ENCODE results near the gene ALK. TPM values are rescaled to one million over a fixed set of nuclear protein-coding genes. Genes with fewer than 3 reads are reported as not detected.

ALK gene
- total RNA-seq, 1 experiment from 2014 or later = not detected

DNA sequence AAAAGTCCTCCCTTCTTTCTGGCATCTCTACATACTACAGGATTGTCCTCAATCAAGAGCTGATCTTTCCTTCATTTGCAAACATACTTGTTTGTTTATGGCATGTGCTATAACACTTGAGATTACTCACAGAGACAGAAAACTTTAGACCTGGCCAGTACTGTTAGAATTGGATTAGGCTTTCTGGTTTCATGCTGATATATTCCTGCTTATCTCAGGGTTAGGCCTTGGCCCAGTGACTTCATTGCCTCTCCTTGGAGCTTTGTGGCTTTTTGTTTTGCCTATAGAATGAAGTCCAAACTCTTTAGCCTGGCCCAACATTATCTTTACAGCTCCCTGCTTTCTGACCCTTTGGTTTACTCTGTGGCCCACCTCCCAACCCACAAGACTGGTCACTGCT, 363.3 kb downstream of the ALK start:
- Mint-ChIP-seq H3K27me3 (ENCODE audit: low read depth) (no peaks in the 10 kb centered on the region), H3K4me1 (peaks cover 21 to 24% of the 10 kb centered on the region in 2 experiments), H3K4me3 (no peak overlapping the region), H3K9me3 (no peaks in the 10 kb centered on the region; a peak in 1 of 5 replicates), H3K27ac (no peak overlapping the region), H3K36me3 (ENCODE audit: insufficient read depth in 1 of 3, low read depth in 3 of 3) (no peaks in the 10 kb centered on the region; a peak in 1 of 7 replicates)
- Histone ChIP-seq H3K14ac (ENCODE audit: insufficient read depth, low read length) (no peak overlapping the region), H3T11ph (ENCODE audit: low read length) (no peak overlapping the region), H4K8ac (replicated peaks; ENCODE audit: insufficient read length, low read depth, low read length) (no peak overlapping the region), H2BK12ac (ENCODE audit: insufficient read length, low read depth, low read length) (no peak overlapping the region), H3K27ac (ENCODE audit: insufficient read length, low read depth, low read length) (no peak overlapping the region), H2BK15ac (ENCODE audit: low read depth, low read length) (no peak overlapping the region), H4K20me1 (ENCODE audit: control insufficient read depth, insufficient read depth, insufficient read length) (no peaks in the 10 kb centered on the region), H2AFZ (ENCODE audit: low read length) (no peak overlapping the region), H3K4me1 (ENCODE audit: insufficient read depth, low read length) (peaks cover 9% of the 10 kb centered on the region), H2BK20ac (ENCODE audit: low read depth, low read length, poor library complexity, severe bottlenecking) (no peak overlapping the region), H3K9ac (ENCODE audit: extremely low read depth, insufficient read length, low read length) (no peak overlapping the region), H3K79me1 (ENCODE audit: insufficient read depth, low read depth, low read length, poor library complexity, severe bottlenecking) (no peaks in the 10 kb centered on the region), H3K4ac (ENCODE audit: low read depth, low read length) (no peak overlapping the region), H3K23ac (ENCODE audit: insufficient read length, low read depth, low read length) (no peak overlapping the region), H2BK5ac (ENCODE audit: insufficient read length, low read length) (no peak overlapping the region), H3K56ac (ENCODE audit: insufficient read length, low read depth, low read length) (no peak overlapping the region), H3K4me2 (ENCODE audit: insufficient read depth, insufficient read length, low read length) (no peak overlapping the region), H3K18ac (ENCODE audit: insufficient read length, low read depth, low read length) (no peak overlapping the region), H2BK120ac (ENCODE audit: low read depth, low read length, poor library complexity, severe bottlenecking) (no peak overlapping the region), H3K23me2 (ENCODE audit: insufficient read length, low read depth, low read length, poor library complexity, severe bottlenecking) (no peaks in the 10 kb centered on the region), H3K9me3 (ENCODE audit: control insufficient read depth, low read depth, low read length) (no peaks in the 10 kb centered on the region), H2AK5ac (ENCODE audit: insufficient read length, low read length) (no peak overlapping the region), H3K79me2 (ENCODE audit: insufficient read depth, low read length) (no peaks in the 10 kb centered on the region), H3K27me3 (ENCODE audit: insufficient read depth, low read length) (no peaks in the 10 kb centered on the region), H4K5ac (ENCODE audit: insufficient read length, low read depth, low read length) (no peak overlapping the region), H4K91ac (ENCODE audit: insufficient read length, low read depth, low read length) (no peak overlapping the region)
- DNase-seq = no peak
- TF ChIP-seq, protein P1, sequence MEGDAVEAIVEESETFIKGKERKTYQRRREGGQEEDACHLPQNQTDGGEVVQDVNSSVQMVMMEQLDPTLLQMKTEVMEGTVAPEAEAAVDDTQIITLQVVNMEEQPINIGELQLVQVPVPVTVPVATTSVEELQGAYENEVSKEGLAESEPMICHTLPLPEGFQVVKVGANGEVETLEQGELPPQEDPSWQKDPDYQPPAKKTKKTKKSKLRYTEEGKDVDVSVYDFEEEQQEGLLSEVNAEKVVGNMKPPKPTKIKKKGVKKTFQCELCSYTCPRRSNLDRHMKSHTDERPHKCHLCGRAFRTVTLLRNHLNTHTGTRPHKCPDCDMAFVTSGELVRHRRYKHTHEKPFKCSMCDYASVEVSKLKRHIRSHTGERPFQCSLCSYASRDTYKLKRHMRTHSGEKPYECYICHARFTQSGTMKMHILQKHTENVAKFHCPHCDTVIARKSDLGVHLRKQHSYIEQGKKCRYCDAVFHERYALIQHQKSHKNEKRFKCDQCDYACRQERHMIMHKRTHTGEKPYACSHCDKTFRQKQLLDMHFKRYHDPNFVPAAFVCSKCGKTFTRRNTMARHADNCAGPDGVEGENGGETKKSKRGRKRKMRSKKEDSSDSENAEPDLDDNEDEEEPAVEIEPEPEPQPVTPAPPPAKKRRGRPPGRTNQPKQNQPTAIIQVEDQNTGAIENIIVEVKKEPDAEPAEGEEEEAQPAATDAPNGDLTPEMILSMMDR (conservative IDR thresholded peaks at IDR 0.05) = no peak
